Measurements from ENCODE around the gene RAB25. TPM values are rescaled to one million over a fixed set of nuclear protein-coding genes. Genes with fewer than 3 reads are reported as not detected.

Gene RAB25
- total and polyA plus RNA-seq, 2 of the 13 experiments (the other 11 are each of a cell fraction or from before 2014, with no cell fraction given): 0.20 to 0.22 TPM

GRCh38 chr1:156021093-156021428 is 39.9 kb upstream of the RAB25 start:
- intact Hi-C loops (cut with micrococcal nuclease; ENCODE audit: unreplicated experiment) (loop anchor here (2.0 kb wide), 1 partner anchor 46 kb away; no protein-coding TSS in a partner anchor), in situ Hi-C loops (cut with HindIII; ENCODE audit: extremely low pct_ligation_motif_present, low pct_unique_long_range_greater_than_20kb) (no loop called here)
- peak overlapping the region; percentile 82; the same call in 1 of the 2 replicates for H3K9ac ChIP-seq (ENCODE audit: insufficient read depth, low read depth, low read length)
- peaks cover 1 to 9% of the 10 kb centered on the region in 2 experiments; a peak in 3 of 5 replicates for H3K36me3 ChIP-seq (replicated peaks in 1 of 2; ENCODE audit: control insufficient read depth in 1 of 2, insufficient read depth in 2 of 2, low read length in 2 of 2)
- ChIA-PET CTCF (ENCODE audit: low intra/inter-chr PET ratio, low total read pairs) (interaction anchor here (0.5 kb wide), 1 partner anchor 9 kb away, joined by 3 read pairs; no protein-coding TSS in a partner anchor), POLR2A (interaction anchor here (0.7 to 0.8 kb wide), 2 partner anchors 20 to 89 kb away, joined by 3 read pairs; no protein-coding TSS in a partner anchor)
- H3K27me3 ChIP-seq (ENCODE audit: control insufficient read depth in 1 of 2, insufficient read depth in 2 of 2, low read length in 2 of 2): no peaks in the 10 kb centered on the region; a peak in 1 of 5 replicates
- peak overlapping the region; percentile 92; a peak in 5 of 6 replicates for H3K4me3 ChIP-seq (replicated peaks in 1 of 3; ENCODE audit: insufficient read depth in 1 of 3, low read depth in 2 of 3, low read length in 3 of 3)
- H3K9me3 ChIP-seq (ENCODE audit: low read length): no peaks in the 10 kb centered on the region
- FAIRE-seq (no peak), ATAC-seq (no peak), DNase-seq (ENCODE audit: low spot score) (no peak)
- H3K79me2 ChIP-seq (ENCODE audit: insufficient read depth, low read length): peaks cover 19% of the 10 kb centered on the region
- TF ChIP-seq MTA1 (CRISPR knock-in tag; IDR thresholded peaks at IDR 0.05; ENCODE audit: borderline replicate concordance) (no peak), ZNF343 (CRISPR knock-in tag; IDR thresholded peaks at IDR 0.05) (no peak), NR2F2 (IDR thresholded peaks at IDR 0.05; ENCODE audit: borderline replicate concordance, low read depth) (0 out of 2 replicates have a peak, but pooled peaks have one; percentile 21), MTF2 (CRISPR knock-in tag; IDR thresholded peaks at IDR 0.05; ENCODE audit: borderline replicate concordance) (0 out of 2 replicates have a peak, but pooled peaks have one; percentile 40), ZGPAT (CRISPR knock-in tag; IDR thresholded peaks at IDR 0.05) (0 out of 2 replicates have a peak, but pooled peaks have one; percentile 3), SNAPC5 (CRISPR knock-in tag; IDR thresholded peaks at IDR 0.05; ENCODE audit: borderline replicate concordance) (no peak), CHCHD3 (CRISPR knock-in tag; IDR thresholded peaks at IDR 0.05) (0 out of 2 replicates have a peak, but pooled peaks have one; percentile 2), ZNF3 (CRISPR knock-in tag; IDR thresholded peaks at IDR 0.05) (no peak), RORA (CRISPR knock-in tag; IDR thresholded peaks at IDR 0.05) (no peak)
- H4K20me1 ChIP-seq (ENCODE audit: insufficient read depth, low read length): 0 out of 2 replicates have a peak, but pooled peaks cover 2% of the 10 kb centered on the region
- H3K4me2 ChIP-seq (ENCODE audit: low read depth, low read length): peak overlapping the region; percentile 92
- WGBS (ENCODE audit: low lambda C conversion rate): 0% methylated on average over 4 of the region's 4 CpGs
- no TSS peak for BruUV-seq (replicated peaks)
- peak overlapping the region; percentile 89 for H2AFZ ChIP-seq (ENCODE audit: low read length)
- H3K27ac ChIP-seq (ENCODE audit: extremely low read length, insufficient read depth, low read length): no peak overlapping the region
- H3K4me1 ChIP-seq (ENCODE audit: insufficient read depth, low read length): peaks cover 39% of the 10 kb centered on the region
